Ascending aorta (tissue), 2 donors: Measurements from ENCODE around the gene TMEM217. TPM values are rescaled to one million over a fixed set of nuclear protein-coding genes. Genes with fewer than 3 reads are reported as not detected.

Source experiments
- DNase-seq, 2 donors: peaks; one replicate each; pipeline ENCODE4 v3.0.0-alpha.2; 2019; ENCODE audit warnings: low spot score in 2 of 2
- H3K27ac ChIP-seq, 2 donors: fragments of 200-600 bp; sonication (generic); one replicate each; pipeline ENCODE4 v1.5.1; 2016 to 2017; ENCODE audit warnings: mild to moderate bottlenecking in 1 of 2
- H3K27me3 ChIP-seq: fragments of 200-600 bp; sonication (generic); one replicate; pipeline ENCODE4 v1.5.1; 2017
- H3K36me3 ChIP-seq, 2 donors: fragments of 200-600 bp; sonication (generic); one replicate each; pipeline ENCODE4 v1.5.1; 2016
- H3K4me1 ChIP-seq, 2 donors: fragments of 200-600 bp; sonication (generic); one replicate each; pipeline ENCODE4 v1.5.1; 2016 to 2017; ENCODE audit warnings: mild to moderate bottlenecking in 1 of 2
- H3K4me3 ChIP-seq, 2 donors: fragments of 200-600 bp; sonication (generic); one replicate each; pipeline ENCODE4 v1.5.1; 2016 to 2017; ENCODE audit warnings: mild to moderate bottlenecking in 1 of 2
- H3K9me3 ChIP-seq, 2 donors: fragments of 200-600 bp; sonication (generic); one replicate each; pipeline ENCODE4 v1.5.1; 2016
- intact Hi-C: fragments of 100-400 bp; cut with DNase I; formaldehyde crosslinking; loops from one replicate; pipeline ENCODE4 v1.15.1; 2023
- total RNA-seq: library from RNA; depleted of rRNA; stranded (reverse); fragments of >200 nt; gene quantifications from one replicate; pipeline ENCODE4 v1.1.0, GENCODE V29; 2016
- TF ChIP-seq, protein P1 (sequence below), 3 experiments: fragments of 200-600 bp in 2 of 3; fragments of 450-650 bp in 1 of 3; sonication (generic) in 2 of 3; IDR thresholded peaks; one replicate each; pipeline ENCODE4 v1.5.1; 2016 to 2019; ENCODE audit warnings: antibody characterized with exemption in 3 of 3, mild to moderate bottlenecking in 1 of 3, moderate library complexity in 1 of 3

The TMEM217 gene
- total RNA-seq, 1 donor from 2014 or later, result not detected

DNA sequence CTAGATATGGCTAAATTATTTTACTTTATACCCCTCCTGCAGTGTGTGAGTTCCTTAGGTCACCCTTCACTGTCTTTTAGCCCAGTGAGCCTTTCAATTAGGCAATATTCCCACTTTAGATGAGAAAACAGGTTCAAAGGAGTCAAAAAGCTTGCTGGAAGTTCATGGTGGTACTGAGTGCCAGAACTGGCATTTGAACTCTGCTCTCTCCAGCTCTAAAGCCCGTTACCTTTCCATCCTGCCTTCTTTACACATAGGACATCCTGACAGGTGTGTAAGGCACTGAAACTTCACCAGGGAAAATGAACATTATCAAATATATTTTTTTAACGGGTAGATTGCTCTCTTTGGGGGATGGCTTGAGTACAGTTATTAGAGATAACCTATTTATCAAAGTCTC, 11.2 kb upstream of the TMEM217 start:
- Histone ChIP-seq H3K27ac (no peak overlapping the region), H3K4me3 (no peak overlapping the region), H3K4me1 (peaks cover 0 to 10% of the 10 kb centered on the region in 2 donors), H3K9me3 (no peaks in the 10 kb centered on the region), H3K36me3 (peaks cover 6 to 22% of the 10 kb centered on the region in 2 donors), H3K27me3 (no peaks in the 10 kb centered on the region)
- DNase-seq, result no peak
- TF ChIP-seq, protein P1, sequence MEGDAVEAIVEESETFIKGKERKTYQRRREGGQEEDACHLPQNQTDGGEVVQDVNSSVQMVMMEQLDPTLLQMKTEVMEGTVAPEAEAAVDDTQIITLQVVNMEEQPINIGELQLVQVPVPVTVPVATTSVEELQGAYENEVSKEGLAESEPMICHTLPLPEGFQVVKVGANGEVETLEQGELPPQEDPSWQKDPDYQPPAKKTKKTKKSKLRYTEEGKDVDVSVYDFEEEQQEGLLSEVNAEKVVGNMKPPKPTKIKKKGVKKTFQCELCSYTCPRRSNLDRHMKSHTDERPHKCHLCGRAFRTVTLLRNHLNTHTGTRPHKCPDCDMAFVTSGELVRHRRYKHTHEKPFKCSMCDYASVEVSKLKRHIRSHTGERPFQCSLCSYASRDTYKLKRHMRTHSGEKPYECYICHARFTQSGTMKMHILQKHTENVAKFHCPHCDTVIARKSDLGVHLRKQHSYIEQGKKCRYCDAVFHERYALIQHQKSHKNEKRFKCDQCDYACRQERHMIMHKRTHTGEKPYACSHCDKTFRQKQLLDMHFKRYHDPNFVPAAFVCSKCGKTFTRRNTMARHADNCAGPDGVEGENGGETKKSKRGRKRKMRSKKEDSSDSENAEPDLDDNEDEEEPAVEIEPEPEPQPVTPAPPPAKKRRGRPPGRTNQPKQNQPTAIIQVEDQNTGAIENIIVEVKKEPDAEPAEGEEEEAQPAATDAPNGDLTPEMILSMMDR (IDR thresholded peaks at IDR 0.05), result no peak
- intact Hi-C loops, result no loop called here

DNA sequence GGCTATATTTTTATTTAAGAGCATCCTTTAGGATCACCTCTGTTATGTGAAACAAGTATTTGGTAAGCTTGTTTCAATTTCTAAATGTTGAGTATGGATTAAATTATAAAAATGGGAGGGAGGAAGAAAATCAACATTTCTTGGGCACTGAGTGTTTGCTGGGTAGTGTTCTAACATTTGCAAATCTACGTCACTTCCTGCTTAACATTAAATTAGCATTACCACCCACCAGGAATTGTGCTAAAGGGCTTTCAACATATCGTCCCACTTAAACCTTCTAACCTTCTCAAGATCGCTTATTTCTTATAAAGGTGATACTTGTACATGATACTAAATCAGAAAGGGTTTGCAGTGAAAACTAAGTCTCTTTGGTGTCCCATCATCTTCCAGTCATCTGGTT, 7.9 kb upstream of the TMEM217 start:
- no peak for DNase-seq
- Histone ChIP-seq H3K27me3 (no peaks in the 10 kb centered on the region), H3K36me3 (peaks cover 6 to 16% of the 10 kb centered on the region in 2 donors), H3K4me3 (no peak overlapping the region), H3K4me1 (peaks cover 0 to 10% of the 10 kb centered on the region in 2 donors), H3K27ac (no peak overlapping the region), H3K9me3 (no peaks in the 10 kb centered on the region)
- TF ChIP-seq, protein P1 (IDR thresholded peaks at IDR 0.05), result no peak
- intact Hi-C loops, result no loop called here

DNA sequence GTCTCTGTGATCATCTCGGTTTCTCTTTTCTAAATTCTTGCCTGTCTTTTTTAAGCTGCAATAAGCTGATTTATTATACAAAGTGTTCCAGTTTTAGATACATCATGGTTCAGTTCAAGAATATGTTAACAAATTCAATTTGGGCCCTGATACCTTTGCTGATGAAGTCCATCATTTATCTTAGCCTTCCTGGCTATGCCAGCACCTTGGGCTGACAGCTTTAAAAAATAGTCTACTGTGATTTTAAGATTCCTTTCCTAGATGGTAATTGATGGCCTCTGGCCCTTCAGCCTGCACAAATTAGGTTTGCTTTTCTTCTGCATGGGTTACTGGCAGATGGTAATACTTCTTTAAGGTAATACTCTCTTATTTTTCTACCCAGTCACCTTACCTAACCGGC, 7.1 kb upstream of the TMEM217 start:
- no peaks in the 10 kb centered on the region for H3K9me3 ChIP-seq
- no peak overlapping the region for H3K4me3 ChIP-seq
- peaks cover 4 to 10% of the 10 kb centered on the region in 2 donors for H3K36me3 ChIP-seq
- TF ChIP-seq, protein P1 (IDR thresholded peaks at IDR 0.05), result no peak
- H3K4me1 ChIP-seq, result peaks cover 0 to 10% of the 10 kb centered on the region in 2 donors
- no peak for DNase-seq
- H3K27ac ChIP-seq, result peak overlapping the region; percentile 22 to 55
- no peaks in the 10 kb centered on the region for H3K27me3 ChIP-seq
- intact Hi-C loops, result no loop called here

DNA sequence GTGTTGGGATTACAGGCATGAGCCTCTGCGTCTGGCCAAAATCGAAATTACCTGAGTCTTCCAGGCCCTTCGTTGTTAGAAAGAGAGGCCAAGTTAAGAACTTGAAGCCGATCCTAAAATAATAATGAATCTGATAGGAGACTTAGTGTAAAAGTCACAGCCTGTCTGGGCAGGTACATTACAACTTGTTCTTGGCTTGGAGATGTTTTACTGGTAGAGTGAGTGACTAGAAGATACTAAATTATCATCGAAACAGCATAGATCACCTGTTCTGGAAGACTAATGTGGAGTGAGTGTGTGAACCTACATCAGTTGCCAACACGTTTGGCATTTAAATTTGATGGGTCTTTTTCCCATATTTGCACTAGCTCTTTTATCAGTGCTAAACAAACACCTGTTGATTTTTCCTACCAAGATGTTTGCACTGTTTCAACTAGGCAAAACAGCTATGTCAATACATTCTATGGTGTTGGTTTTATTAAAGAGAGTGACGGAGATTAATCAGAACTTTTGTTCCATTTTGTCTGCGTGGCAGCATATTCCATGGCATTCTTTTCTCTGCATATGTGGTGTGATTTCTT, 4.6 kb upstream of the TMEM217 start:
- H3K4me3 ChIP-seq, result no peak overlapping the region
- DNase-seq, result no peak
- TF ChIP-seq, protein P1 (IDR thresholded peaks at IDR 0.05), result no peak
- peak overlapping the region in 1 of 2 donors; percentile 27 for H3K27ac ChIP-seq
- no peaks in the 10 kb centered on the region for H3K36me3 ChIP-seq
- no peaks in the 10 kb centered on the region for H3K27me3 ChIP-seq
- H3K9me3 ChIP-seq, result no peaks in the 10 kb centered on the region
- intact Hi-C loops, result no loop called here
- H3K4me1 ChIP-seq, result peaks cover 7 to 16% of the 10 kb centered on the region in 2 donors

DNA sequence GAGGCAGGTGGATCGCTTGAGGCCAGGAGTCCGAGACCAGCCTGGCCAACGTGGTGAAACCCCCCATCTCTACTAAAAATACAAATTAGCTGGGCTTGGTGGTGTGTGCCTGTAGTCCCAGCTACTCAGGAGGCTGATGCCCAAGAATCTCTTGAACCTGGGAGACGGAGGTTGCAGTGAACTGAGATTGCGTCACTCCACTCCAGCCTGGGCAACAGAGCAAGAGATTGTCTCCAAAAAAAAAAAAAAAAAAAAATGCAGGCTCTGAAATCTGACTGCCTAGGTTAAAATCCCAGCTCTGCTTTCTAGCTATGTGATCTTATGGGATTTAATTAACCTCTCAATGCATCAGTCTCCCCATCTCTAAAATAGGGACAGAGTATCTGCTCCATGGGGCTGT, 3.3 kb upstream of the TMEM217 start:
- intact Hi-C loops, result loop anchor here (2.0 kb wide), 1 partner anchor 18 kb away; no protein-coding TSS in a partner anchor
- Histone ChIP-seq H3K9me3 (no peaks in the 10 kb centered on the region), H3K27ac (no peak overlapping the region), H3K36me3 (no peaks in the 10 kb centered on the region), H3K4me3 (no peak overlapping the region), H3K4me1 (peaks cover 7 to 19% of the 10 kb centered on the region in 2 donors), H3K27me3 (no peaks in the 10 kb centered on the region)
- TF ChIP-seq, protein P1 (IDR thresholded peaks at IDR 0.05), result no peak
- no peak for DNase-seq
